K562 (cell line): ENCODE results near the gene PTPN7. TPM values are rescaled to one million over a fixed set of nuclear protein-coding genes. Genes with fewer than 3 reads are reported as not detected.

ENCODE experiments used
- ATF4 ChIP-seq: fragments of 450-650 bp; formaldehyde crosslinking; IDR thresholded peaks from 2 replicates; pipeline ENCODE4 v1.4.0; 2022; ENCODE audit warnings: mild to moderate bottlenecking, moderate library complexity
- C11orf30 ChIP-seq: fragments of 450-650 bp; IDR thresholded peaks from 2 replicates; pipeline ENCODE4 v1.6.1; 2016; ENCODE audit warnings: low read depth, mild to moderate bottlenecking
- CBX8 ChIP-seq: fragments of 200-600 bp; sonication (generic); IDR thresholded peaks from 2 replicates; pipeline ENCODE4 v1.6.1; 2012; ENCODE audit warnings: borderline replicate concordance, mixed run types, low read depth, mild to moderate bottlenecking, moderate library complexity, mixed read lengths, low read length, control low read depth, inconsistent platforms; ENCODE audit not compliant: poor library complexity, severe bottlenecking; ENCODE audit errors: extremely low read depth
- EP400 ChIP-seq: fragments of 450-650 bp; IDR thresholded peaks from 2 replicates; pipeline ENCODE4 v1.6.1; 2017; ENCODE audit warnings: antibody characterized with exemption, mild to moderate bottlenecking, moderate library complexity
- FIP1L1 ChIP-seq: fragments of 200-400 bp; formaldehyde crosslinking; IDR thresholded peaks from 2 replicates; pipeline ENCODE4 v1.6.1; 2018; ENCODE audit warnings: mild to moderate bottlenecking, low read depth, low read length; ENCODE audit not compliant: poor library complexity, severe bottlenecking
- FOSL1 ChIP-seq: fragments of 200-800 bp; sonication (Bioruptor generic); conservative IDR thresholded peaks from 2 replicates; pipeline ENCODE4 v1.6.1; 2016; ENCODE audit warnings: missing genetic modification characterization, missing compliant biosample characterization
- GABPA ChIP-seq: fragments of 200-800 bp; sonication (Bioruptor generic); conservative IDR thresholded peaks from 2 replicates; pipeline ENCODE4 v1.6.1; 2016; ENCODE audit warnings: low read depth, missing genetic modification characterization, missing compliant biosample characterization
- HCFC1 ChIP-seq: IDR thresholded peaks from 2 replicates; pipeline ENCODE4 v1.6.1; 2012; ENCODE audit warnings: low read depth, low read length, improper control_type of control experiment
- JUND ChIP-seq, 2 experiments: IDR thresholded peaks; 2 replicates in 1 of 2; 3 replicates in 1 of 2; pipeline ENCODE4 v1.6.1; 2011; ENCODE audit warnings: borderline replicate concordance in 2 of 2, low read depth in 2 of 2, low read length in 2 of 2, improper control_type of control experiment in 1 of 2, missing biosample characterization in 1 of 2, missing genetic modification characterization in 1 of 2, missing genetic modification reagents in 1 of 2
- LARP7 ChIP-seq: fragments of 450-650 bp; IDR thresholded peaks from 2 replicates; pipeline ENCODE4 v1.6.1; 2016
- NBN ChIP-seq: fragments of 450-650 bp; IDR thresholded peaks from 2 replicates; pipeline ENCODE4 v1.6.1; 2016; ENCODE audit warnings: low read depth, mild to moderate bottlenecking
- PHB2 ChIP-seq: fragments of 450-650 bp; IDR thresholded peaks from 2 replicates; pipeline ENCODE4 v1.6.1; 2017; ENCODE audit warnings: low read depth
- PML ChIP-seq: IDR thresholded peaks from 2 replicates; pipeline ENCODE4 v1.6.1; 2012; ENCODE audit warnings: low read length, inconsistent platforms
- RB1 ChIP-seq: fragments of 450-650 bp; IDR thresholded peaks from 2 replicates; pipeline ENCODE4 v1.6.1; 2017; ENCODE audit warnings: low read depth, mild to moderate bottlenecking
- RBFOX2 ChIP-seq: fragments of 200-400 bp; formaldehyde crosslinking; IDR thresholded peaks from 2 replicates; pipeline ENCODE4 v1.6.1; 2017; ENCODE audit warnings: low read depth, mild to moderate bottlenecking, low read length, moderate library complexity
- SNAPC5 ChIP-seq: fragments of 250-450 bp; sonication (Bioruptor Pico); IDR thresholded peaks from 2 replicates; pipeline ENCODE4 v1.8.0; 2021; ENCODE audit warnings: moderate library complexity, mild to moderate bottlenecking, inconsistent platforms
- TAF9B ChIP-seq: fragments of 450-650 bp; IDR thresholded peaks from 2 replicates; pipeline ENCODE4 v1.6.1; 2018; ENCODE audit warnings: mild to moderate bottlenecking; ENCODE audit not compliant: partially characterized antibody
- TEAD1 ChIP-seq, 2 experiments: fragments of 450-650 bp in 1 of 2; sonication (generic) in 1 of 2; formaldehyde crosslinking; IDR thresholded peaks; 2 replicates each; pipeline versions ENCODE4 v1.4.0 to v1.8.0; 2020 to 2022; ENCODE audit warnings: mild to moderate bottlenecking in 2 of 2, missing genetic modification reagents in 1 of 2
- UBTF ChIP-seq, 2 experiments: IDR thresholded peaks; 2 replicates each; pipeline ENCODE4 v1.6.1; 2012; ENCODE audit warnings: improper control_type of control experiment in 2 of 2, low read depth in 2 of 2, low read length in 2 of 2, borderline replicate concordance in 1 of 2
- ZNF395 ChIP-seq: fragments of 200-800 bp; sonication (Bioruptor generic); IDR thresholded peaks from 2 replicates; pipeline ENCODE4 v1.6.1; 2017; ENCODE audit warnings: missing genetic modification characterization, missing compliant biosample characterization
- ZNF561 ChIP-seq: fragments of 450-650 bp; formaldehyde crosslinking; conservative IDR thresholded peaks from 2 replicates; pipeline ENCODE4 v1.4.0; 2020; ENCODE audit warnings: mild to moderate bottlenecking, moderate library complexity
- ZNF830 ChIP-seq: fragments of 250-450 bp; sonication (Bioruptor Pico); IDR thresholded peaks from 2 replicates; pipeline ENCODE4 v1.5.0; 2021; ENCODE audit warnings: mild to moderate bottlenecking
- polyA plus RNA-seq, 8 experiments: library from polyadenylated mRNA; depleted of rRNA in 4 of 8; stranded (reverse) in 5 of 8; unstranded in 3 of 8; fragments of >200 nt; fragmentation: Nextera tagmentation in 2 of 8; fragmentation: Illumina TruSeq in 1 of 8; extraction: Ambion mirVana in 2 of 8; extraction: Trizol in 1 of 8; gene quantifications; 2 replicates each; pipeline versions ENCODE4 v1.2.1 to v1.2.3, GENCODE V29; 2011 to 2014; ENCODE audit warnings: inconsistent platforms in 1 of 8, missing spikeins in 1 of 8
- total RNA-seq, 7 experiments: library from RNA; depleted of rRNA in 6 of 7; stranded (reverse); fragments of >200 nt in 6 of 7; fragmentation: Illumina TruSeq in 2 of 7; extraction: Trizol in 2 of 7; gene quantifications; 2 replicates each; pipeline versions ENCODE4 v1.2.1 to v1.2.3, GENCODE V29; 2011 to 2021; ENCODE audit warnings: low replicate concordance in 1 of 7

Gene PTPN7
- total and polyA plus RNA-seq, 9 of the 15 experiments (the other 6 are each of a cell fraction or from before 2014, with no cell fraction given) = 18.7 to 144 (median 120) TPM

GRCh38 chr1:202162418-202163280 lies 2.2 kb upstream of the PTPN7 start (continued):
- TF ChIP-seq FIP1L1 (no peak), ATF4 (peak; percentile 12; the same call in 1 of the 2 replicates), ZNF561 (CRISPR knock-in tag) (no peak), HCFC1 (0 out of 2 replicates have a peak, but pooled peaks have one; percentile 7), PHB2 (no peak), PML (peak; percentile 30; the same call in 1 of the 2 replicates), LARP7 (no peak), RB1 (no peak), RBFOX2 (peak; percentile 64), TEAD1 (CRISPR knock-in tag; IDR thresholded peaks at IDR 0.05) (0 out of 4 replicates have a peak, but pooled peaks of 1 of the 2 experiments have one; percentile 47), GABPA (tag) (peak; percentile 58; the same call in 1 of the 2 replicates), UBTF (IDR thresholded peaks at IDR 0.05; ENCODE audit: borderline replicate concordance in 1 of 2, low read depth in 2 of 2, low read length in 2 of 2) (peak; percentile 64 to 69; a peak in 1 of 4 replicates), ZNF830 (CRISPR knock-in tag) (peak; percentile 87; the same call in 1 of the 2 replicates), C11orf30 (peak; percentile 82), CBX8 (no peak), NBN (peak; percentile 73; the same call in 1 of the 2 replicates), TAF9B (peak; percentile 21), EP400 (peak; percentile 20; the same call in 1 of the 2 replicates), JUND (IDR thresholded peaks at IDR 0.05; ENCODE audit: borderline replicate concordance, low read depth, low read length) (peak; percentile 37; the same call in 1 of the 2 replicates), JUND (tag; IDR thresholded peaks at IDR 0.05; ENCODE audit: borderline replicate concordance, low read depth, low read length) (no peak; the same call in 1 of the 3 replicates), SNAPC5 (CRISPR knock-in tag) (no peak), FOSL1 (0 out of 2 replicates have a peak, but pooled peaks have one; percentile 6), ZNF395 (CRISPR knock-in tag) (peak; percentile 23; the same call in 1 of the 2 replicates)
